ENCODE data around the gene CFAP77. TPM values are rescaled to one million over a fixed set of nuclear protein-coding genes. Genes with fewer than 3 reads are reported as not detected.

CFAP77 gene
- total RNA-seq, 1 donor from 2014 or later = 2.5 TPM

DNA sequence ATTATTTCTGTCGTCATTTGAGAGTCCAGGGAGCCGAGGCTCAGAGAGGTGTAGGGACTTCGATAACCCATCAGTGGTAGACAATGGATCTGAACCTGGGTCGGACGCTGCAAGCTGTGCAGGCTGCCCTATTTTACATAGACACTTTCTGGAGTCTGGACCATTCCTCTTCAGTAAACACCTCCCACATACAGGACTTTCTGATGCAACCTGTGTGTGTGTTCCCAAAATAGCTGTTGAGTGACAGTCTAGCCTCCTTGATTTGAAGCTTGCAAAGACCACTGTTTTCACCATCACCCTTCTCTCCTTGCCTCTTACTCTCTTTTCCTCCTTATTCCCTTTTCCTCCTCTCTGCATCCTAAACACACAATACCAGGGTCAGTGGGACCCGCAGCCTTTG, 30.7 kb downstream of the CFAP77 start:
- TF ChIP-seq, protein P1, sequence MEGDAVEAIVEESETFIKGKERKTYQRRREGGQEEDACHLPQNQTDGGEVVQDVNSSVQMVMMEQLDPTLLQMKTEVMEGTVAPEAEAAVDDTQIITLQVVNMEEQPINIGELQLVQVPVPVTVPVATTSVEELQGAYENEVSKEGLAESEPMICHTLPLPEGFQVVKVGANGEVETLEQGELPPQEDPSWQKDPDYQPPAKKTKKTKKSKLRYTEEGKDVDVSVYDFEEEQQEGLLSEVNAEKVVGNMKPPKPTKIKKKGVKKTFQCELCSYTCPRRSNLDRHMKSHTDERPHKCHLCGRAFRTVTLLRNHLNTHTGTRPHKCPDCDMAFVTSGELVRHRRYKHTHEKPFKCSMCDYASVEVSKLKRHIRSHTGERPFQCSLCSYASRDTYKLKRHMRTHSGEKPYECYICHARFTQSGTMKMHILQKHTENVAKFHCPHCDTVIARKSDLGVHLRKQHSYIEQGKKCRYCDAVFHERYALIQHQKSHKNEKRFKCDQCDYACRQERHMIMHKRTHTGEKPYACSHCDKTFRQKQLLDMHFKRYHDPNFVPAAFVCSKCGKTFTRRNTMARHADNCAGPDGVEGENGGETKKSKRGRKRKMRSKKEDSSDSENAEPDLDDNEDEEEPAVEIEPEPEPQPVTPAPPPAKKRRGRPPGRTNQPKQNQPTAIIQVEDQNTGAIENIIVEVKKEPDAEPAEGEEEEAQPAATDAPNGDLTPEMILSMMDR (IDR thresholded peaks at IDR 0.05; ENCODE audit: borderline replicate concordance) = no peak
- no peak for DNase-seq

DNA sequence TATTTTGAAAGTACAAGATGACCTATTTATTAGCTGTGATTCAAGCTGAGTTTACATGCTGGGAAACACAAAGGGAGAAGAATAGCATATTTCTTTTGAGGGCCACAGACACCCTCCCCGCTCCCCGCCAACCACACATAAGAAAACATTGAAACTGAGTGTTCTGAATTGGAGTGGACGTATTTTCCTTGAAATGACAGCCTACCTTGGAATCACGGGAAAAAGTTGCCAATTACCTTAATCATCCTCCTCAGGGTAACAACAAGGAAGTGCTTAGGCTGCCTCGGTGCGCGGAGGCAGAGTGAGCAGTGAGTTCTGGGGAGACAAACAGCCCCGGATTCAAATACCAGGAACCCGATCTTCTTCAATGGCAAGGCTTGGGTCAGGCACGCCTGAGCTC, 31.4 kb downstream of the CFAP77 start:
- Histone ChIP-seq H3K4me3 (no peak overlapping the region), H3K27ac (replicated peaks) (no peak overlapping the region), H3K27me3 (ENCODE audit: low read depth) (peaks cover 49% of the 10 kb centered on the region), H3K9me3 (replicated peaks) (no peaks in the 10 kb centered on the region), H3K4me1 (no peaks in the 10 kb centered on the region), H3K36me3 (no peaks in the 10 kb centered on the region)
- TF ChIP-seq, protein P1 (IDR thresholded peaks at IDR 0.05; ENCODE audit: borderline replicate concordance) = no peak
- intact Hi-C loops (cut with micrococcal nuclease) = no loop called here
- no peak for DNase-seq

More for the DNA sequence above, 30.7 kb downstream of the CFAP77 start:
- Histone ChIP-seq H3K4me3 (no peak overlapping the region), H3K27me3 (ENCODE audit: low read depth) (peaks cover 45% of the 10 kb centered on the region), H3K36me3 (no peaks in the 10 kb centered on the region), H3K9me3 (replicated peaks) (no peaks in the 10 kb centered on the region), H3K27ac (replicated peaks) (no peak overlapping the region), H3K4me1 (no peaks in the 10 kb centered on the region)
- intact Hi-C loops (cut with micrococcal nuclease) = no loop called here

DNA sequence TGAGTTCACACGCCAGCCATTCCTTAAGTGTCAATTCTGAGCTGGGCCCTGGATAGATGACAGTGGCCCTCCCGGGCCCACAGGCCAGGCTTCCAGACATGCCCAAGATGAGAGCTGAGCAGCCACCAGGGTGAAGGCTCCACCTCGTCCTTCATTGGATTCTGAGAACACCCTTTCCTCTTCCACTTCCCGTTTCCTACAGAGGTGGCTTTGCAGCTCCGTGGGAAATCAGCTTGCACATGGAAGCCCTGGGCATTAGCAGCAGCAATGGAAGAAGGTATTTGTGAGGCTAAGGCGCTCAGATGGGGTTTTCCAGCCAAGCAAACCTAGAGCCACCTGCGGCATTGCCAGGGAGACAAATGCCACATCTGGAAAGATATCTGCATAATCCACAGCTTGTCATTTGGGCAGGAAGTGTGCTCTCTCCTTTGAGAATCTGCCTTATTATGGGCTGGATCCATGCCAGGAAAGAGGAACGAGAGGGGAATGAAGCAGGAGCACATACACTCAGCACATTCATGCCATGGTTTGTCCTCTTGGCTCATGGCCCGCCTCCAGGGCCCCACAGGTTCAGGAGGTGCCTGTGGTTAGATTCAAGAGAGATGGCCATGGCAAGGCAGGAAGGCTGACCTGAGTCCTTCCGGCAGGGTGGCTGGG, 34.1 kb downstream of the CFAP77 start:
- Histone ChIP-seq H3K4me1 (no peaks in the 10 kb centered on the region), H3K36me3 (no peaks in the 10 kb centered on the region), H3K27ac (replicated peaks) (no peak overlapping the region), H3K9me3 (replicated peaks) (no peaks in the 10 kb centered on the region), H3K4me3 (no peak overlapping the region), H3K27me3 (ENCODE audit: low read depth) (peaks cover 48% of the 10 kb centered on the region)
- no peak for DNase-seq
- intact Hi-C loops (cut with micrococcal nuclease) = no loop called here
- TF ChIP-seq, protein P1 (IDR thresholded peaks at IDR 0.05; ENCODE audit: borderline replicate concordance) = no peak

DNA sequence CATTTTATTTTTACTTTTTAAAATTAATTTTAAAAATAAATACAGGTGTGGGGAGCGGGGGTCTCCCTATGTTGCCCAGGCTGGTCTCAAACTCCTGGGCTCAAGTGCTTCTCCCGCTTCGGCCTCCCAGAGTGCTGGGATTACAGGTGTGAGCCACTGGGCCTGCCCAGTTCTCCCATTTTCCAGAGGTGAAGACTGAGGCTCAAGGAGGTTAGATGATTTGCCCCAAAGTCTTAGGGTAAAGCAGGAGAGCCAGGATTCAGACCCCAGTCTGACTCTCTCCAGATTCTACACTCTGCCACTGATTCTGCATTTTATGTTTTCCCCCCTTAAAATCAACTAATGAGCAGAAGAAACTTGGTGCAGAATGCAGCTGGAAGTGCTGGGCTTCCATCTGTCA, 36.9 kb downstream of the CFAP77 start:
- Histone ChIP-seq H3K36me3 (no peaks in the 10 kb centered on the region), H3K27me3 (ENCODE audit: low read depth) (peaks cover 36% of the 10 kb centered on the region), H3K9me3 (replicated peaks) (no peaks in the 10 kb centered on the region), H3K27ac (replicated peaks) (no peak overlapping the region), H3K4me3 (no peak overlapping the region), H3K4me1 (no peaks in the 10 kb centered on the region)
- intact Hi-C loops (cut with micrococcal nuclease) = no loop called here
- no peak for DNase-seq
- TF ChIP-seq, protein P1 (IDR thresholded peaks at IDR 0.05; ENCODE audit: borderline replicate concordance) = no peak

DNA sequence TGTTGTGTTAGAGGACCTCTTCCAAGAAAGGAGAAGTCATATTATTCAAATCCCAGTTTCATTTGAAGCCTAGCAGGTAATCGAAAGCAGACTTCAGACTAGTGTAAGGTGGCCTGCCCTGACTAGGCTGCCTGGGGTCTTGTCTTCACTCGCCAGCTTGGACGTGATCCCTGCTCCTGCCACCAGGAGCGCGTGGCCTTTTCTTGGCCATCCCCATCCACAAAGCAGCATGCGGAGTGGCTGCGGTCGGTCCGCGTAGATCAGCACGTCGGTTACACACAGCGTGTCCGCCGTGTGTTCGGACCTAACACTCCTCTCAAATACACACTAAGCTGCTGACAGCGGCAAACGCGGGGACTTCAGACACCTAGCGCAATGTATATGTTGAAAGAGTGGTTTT, 37.3 kb downstream of the CFAP77 start:
- Histone ChIP-seq H3K27ac (replicated peaks) (no peak overlapping the region), H3K9me3 (replicated peaks) (no peaks in the 10 kb centered on the region), H3K4me1 (no peaks in the 10 kb centered on the region), H3K4me3 (no peak overlapping the region), H3K36me3 (no peaks in the 10 kb centered on the region), H3K27me3 (ENCODE audit: low read depth) (peaks cover 32% of the 10 kb centered on the region)
- TF ChIP-seq, protein P1 (IDR thresholded peaks at IDR 0.05; ENCODE audit: borderline replicate concordance) = no peak
- intact Hi-C loops (cut with micrococcal nuclease) = no loop called here
- no peak for DNase-seq

All from left ventricle myocardium inferior (tissue), 1 donor.